RCC 7860 (cell line): ENCODE data around the gene TAGLN2.

Experiments
- DNase-seq: peaks from one replicate; pipeline ENCODE4 v3.0.0-alpha.2; 2015; ENCODE audit warnings: low spot score
- FAIRE-seq: peaks from 2 replicates; lab custom pipeline; 2012; peaks lifted over from hg19 to GRCh38; lab: Jason Lieb, UNC

TAGLN2 gene

GRCh38 chr1:159936273-159936904, 11.1 kb upstream of the TAGLN2 start:
- peak; percentile 38 for DNase-seq
- no peak for FAIRE-seq

DNA sequence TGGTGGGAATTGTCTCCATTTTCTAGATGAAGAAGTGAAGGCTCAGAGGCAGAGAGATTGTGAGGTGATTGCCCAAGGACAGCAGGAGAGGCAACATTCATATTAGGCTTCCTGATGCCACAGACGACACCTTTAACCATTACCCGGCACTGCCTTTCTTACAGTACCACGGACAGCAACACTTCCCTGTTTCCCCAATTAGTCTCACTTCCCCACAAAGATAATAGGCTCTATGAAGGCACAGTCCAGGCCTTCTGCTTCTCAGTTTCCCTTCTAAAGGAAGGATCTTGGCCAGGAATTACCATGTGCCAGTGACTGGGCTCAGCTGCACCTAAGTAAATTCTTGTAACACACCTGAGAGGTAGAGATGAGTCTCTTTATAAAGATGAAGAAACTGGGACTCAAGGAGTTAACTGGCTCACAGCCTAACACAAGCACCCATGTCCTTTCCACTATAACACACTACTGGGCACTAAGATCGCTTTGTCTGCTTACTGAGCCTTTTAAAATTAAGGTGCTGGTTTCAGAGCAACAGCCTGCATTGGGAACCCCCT, 10.5 kb upstream of the TAGLN2 start:
- DNase-seq: no peak

DNA sequence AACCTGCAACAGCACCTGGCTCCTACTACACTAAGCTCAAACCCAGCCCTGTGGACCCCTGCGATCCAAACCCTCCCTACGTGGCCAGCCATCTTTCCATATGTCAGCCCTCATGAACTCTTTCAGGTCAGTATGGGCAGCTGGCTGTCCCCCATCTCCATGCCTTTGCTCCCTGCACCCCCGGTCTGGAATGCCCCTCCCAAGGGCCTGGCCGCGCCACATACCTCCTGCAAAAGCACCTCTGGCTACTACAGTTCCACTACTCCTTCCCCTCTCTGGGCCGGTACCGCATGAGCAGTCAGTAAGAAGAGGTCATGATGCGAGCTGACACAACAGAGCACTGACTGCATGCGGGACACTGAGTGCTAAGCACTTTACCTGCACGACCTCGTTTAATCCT, 10.0 kb upstream of the TAGLN2 start:
- no peak for DNase-seq
- FAIRE-seq: no peak

More for the DNA sequence above, 10.5 kb upstream of the TAGLN2 start:
- no peak for FAIRE-seq

- DNase-seq (no peak), FAIRE-seq (no peak)
These were observed 9.1 kb upstream of the TAGLN2 start for GRCh38 chr1:159934136-159935039.

DNA sequence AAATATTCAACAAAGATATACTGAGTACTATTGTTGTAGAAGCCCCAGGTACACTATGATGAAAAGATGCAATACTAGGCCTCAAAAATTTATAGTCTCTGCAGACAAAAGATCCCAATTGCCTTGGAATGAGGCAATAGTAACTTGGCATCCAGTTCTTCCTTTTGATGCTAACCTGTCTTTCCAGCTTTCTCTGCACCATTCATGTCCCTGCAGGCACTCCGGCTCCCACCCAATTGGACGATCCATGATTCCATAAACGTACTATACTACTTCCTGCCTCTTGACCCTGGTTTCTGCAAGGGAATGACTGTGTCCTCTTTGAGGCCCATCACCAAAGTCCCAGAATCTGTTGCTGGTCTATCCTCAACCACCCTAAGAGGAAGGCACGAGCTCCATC, 8.0 kb upstream of the TAGLN2 start:
- DNase-seq (no peak), FAIRE-seq (no peak)

DNA sequence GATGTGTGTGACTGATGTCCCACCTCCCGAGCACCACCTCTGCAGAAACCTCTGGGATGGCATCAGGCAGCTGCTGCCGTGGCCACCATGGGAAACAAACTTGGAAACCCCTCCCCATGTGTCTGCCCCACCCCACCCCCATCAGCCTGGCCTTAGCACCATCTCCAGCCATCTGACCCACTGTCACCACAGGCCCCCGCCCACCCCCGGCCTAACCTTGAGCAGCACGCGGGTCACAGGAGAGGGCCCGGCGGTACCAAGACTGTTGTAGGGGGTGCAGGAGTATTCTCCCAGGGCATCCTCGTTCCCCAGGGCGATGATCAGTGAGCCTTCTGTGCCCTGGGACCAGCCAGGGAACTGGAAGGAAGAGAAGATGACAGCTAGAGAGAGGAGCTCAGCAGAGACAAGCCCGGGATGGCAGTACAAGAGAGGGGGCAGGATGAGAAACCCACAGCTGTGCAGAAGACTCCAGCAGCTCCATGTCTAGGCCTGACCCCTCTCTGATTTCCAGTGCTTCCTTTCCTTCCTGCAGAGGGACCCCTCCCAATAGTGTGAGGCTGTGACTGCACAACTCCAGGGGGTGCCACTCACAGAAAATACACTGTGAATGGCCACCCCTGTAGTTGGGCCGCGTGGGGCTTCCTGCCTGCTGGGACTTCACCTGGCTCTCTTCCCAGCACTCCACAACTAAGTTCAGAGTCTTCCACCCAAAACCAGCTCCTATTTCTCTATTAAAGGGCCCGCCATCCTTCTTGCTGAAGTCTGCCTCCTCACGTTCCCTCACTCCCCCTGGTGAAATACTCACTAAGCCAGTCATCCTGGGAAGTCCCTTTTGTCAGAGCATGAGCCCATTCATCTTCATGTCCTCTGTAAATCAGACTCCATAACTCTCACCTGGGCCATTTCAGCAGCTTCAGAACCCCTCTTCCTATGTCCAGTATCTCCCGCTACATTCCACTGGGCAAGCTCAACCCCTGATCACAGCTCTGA, 7.3 kb upstream of the TAGLN2 start:
- peak; percentile 53 for DNase-seq
- no peak for FAIRE-seq

GRCh38 chr1:159931795-159932173, 6.5 kb upstream of the TAGLN2 start:
- FAIRE-seq: no peak
- DNase-seq: no peak

GRCh38 chr1:159931101-159931794, 5.9 kb upstream of the TAGLN2 start:
- FAIRE-seq (no peak), DNase-seq (no peak)

DNA sequence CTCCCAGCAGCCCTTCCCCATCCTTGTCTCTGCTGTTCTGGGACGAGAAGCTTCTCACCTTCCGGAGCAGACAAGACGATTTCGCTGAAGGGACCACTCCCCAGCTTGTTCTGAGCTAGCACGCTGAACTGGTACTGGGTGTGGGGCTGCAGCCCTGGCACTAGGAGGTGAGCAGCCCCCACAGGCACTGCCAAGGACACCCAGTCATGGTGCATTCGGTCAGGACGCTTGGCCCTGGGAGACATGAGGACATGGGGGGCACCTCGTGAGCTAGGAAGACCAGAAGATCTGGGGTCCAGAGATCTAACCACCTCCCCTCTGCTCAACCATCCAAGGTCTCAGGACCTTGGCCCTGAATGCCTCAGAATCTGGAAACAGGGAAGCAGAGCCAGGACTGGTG, 5.3 kb upstream of the TAGLN2 start:
- FAIRE-seq (no peak), DNase-seq (no peak)

GRCh38 chr1:159930216-159930615, 4.9 kb upstream of the TAGLN2 start:
- DNase-seq: no peak
- FAIRE-seq: no peak

- no peak for FAIRE-seq
- DNase-seq: no peak
These were observed 4.1 kb upstream of the TAGLN2 start for GRCh38 chr1:159929155-159930051.

GRCh38 chr1:159928491-159929050, 3.3 kb upstream of the TAGLN2 start:
- FAIRE-seq (no peak), DNase-seq (no peak)

- no peak for FAIRE-seq
- no peak for DNase-seq
These were observed 2.6 kb upstream of the TAGLN2 start for GRCh38 chr1:159927849-159928431.

DNA sequence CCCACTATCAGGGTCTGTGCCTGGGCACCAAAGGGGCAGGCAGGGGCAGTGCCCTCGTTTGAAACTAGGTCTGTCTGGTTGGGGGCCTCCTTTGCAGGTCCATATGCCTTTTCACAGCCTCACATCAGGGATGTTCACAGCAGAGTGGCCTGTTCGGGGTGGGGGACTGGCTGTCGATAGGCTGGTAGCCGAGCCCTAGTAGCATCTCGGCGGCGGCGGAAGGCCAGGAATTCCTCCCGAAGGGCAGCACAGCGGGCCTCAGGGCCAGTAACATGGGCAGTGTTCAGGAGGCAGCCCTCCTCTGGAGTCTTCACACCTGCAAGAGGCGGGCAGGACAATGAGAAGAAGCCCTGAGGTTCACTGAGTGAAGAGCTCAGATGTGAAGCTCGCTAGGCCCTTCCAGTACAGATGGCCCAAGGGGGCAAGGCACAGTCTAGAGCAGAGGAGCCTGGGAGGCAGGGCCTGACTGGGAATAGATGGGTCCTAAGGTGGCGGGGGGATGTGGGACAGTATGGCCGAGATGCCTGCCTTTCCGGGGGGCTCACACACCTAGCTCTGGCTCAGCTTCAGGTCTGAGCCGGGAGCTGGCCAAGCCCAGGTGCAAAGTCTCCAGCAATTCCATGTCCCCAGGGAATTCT, 2.0 kb upstream of the TAGLN2 start:
- FAIRE-seq (no peak), DNase-seq (no peak)

DNA sequence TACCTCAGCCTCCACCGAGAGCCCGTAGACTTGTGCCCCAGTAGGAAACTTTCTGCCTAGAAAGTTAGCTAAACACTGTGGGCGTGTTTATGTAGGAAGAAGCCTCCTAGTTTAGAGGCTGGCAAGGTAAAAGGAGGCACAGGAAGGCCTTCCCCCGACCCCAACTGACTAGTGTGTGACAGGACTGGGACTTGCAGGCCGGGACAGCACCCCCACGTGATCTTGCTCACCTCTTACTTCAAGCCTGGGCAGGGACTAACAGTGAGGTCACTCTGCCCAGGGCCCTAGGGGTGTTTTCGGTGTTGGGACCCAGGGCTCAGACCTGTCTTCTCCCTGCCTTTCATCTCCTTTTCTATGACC, 392 bp upstream of the TAGLN2 start:
- no peak for FAIRE-seq
- DNase-seq: peak; percentile 68

DNA sequence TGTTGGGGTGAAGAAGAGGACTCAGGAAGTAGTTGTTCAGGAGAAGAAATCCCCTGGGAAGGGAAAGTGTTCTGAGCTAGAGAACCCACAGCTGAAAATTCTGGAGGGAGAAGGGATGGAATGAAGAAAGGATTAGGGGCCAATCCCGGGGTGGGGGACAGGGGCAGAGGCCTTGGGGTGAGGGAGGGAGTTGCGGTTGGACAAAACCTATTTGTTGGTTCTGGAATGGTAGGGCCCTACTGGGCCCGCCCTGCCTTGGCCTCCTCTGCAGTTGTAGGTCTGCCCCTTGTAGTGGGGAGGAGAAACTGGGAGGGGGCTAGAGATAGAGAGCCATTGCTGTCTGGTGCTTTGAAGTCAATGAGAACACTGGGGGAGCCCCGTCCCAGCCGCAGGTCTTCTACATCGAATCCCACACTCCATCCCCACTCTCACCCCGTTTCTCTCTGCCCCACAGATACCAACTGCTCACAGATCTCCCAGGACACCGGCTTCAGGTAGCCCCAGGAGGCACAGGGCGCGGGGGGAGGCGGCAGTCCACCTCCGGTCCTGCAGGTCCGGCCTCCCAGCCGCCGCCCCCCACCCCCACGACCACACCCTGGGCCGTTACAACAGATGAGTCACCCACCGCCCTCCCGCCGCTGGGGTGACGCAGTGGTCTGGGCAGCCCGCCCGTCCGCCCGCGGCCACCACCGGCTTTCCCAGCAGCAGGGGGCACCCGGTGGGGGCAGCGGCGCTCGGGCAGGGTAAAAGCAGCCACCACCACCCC, 1.1 kb downstream of the TAGLN2 start:
- DNase-seq (peak; percentile 93), FAIRE-seq (no peak)
